Bronchial epithelial cell (primary cell): ENCODE results near the gene CFAP45. TPM values are rescaled to one million over a fixed set of nuclear protein-coding genes. Genes with fewer than 3 reads are reported as not detected.

Experiments
- DNase-seq: peaks from one replicate; pipeline ENCODE4 v3.0.0-alpha.2; 2010; ENCODE audit warnings: low read depth
- FAIRE-seq: peaks from 2 replicates; lab custom pipeline; 2011; peaks lifted over from hg19 to GRCh38; lab: Jason Lieb, UNC
- H3K27me3 ChIP-seq: 2 replicates; pipeline ENCODE4 v1.5.1; 2011; ENCODE audit warnings: low read length; ENCODE audit not compliant: control insufficient read depth, insufficient read depth
- H3K36me3 ChIP-seq: 2 replicates; pipeline ENCODE4 v1.5.1; 2011; ENCODE audit warnings: low read length; ENCODE audit not compliant: control insufficient read depth, insufficient read depth
- H3K4me3 ChIP-seq: 2 replicates; pipeline ENCODE4 v1.5.1; 2011; ENCODE audit warnings: mild to moderate bottlenecking, low read depth, low read length, control low read depth
- CTCF ChIP-seq: IDR thresholded peaks from 2 replicates; pipeline ENCODE4 v1.5.1; 2011; ENCODE audit warnings: mild to moderate bottlenecking, moderate library complexity, low read length, control low read depth, inconsistent platforms; ENCODE audit not compliant: insufficient read depth, severe bottlenecking
- total RNA-seq: library from RNA; depleted of rRNA; stranded (reverse); fragments of >200 nt; gene quantifications from 2 replicates; pipeline ENCODE4 v1.2.1, GENCODE V29; 2014

CFAP45 gene
- total RNA-seq, 1 donor from 2014 or later, result 0.53 TPM

GRCh38 chr1:159944623-159945455, 44.9 kb upstream of the CFAP45 start:
- FAIRE-seq, result no peak
- H3K27me3 ChIP-seq, result no peaks in the 10 kb centered on the region

DNA sequence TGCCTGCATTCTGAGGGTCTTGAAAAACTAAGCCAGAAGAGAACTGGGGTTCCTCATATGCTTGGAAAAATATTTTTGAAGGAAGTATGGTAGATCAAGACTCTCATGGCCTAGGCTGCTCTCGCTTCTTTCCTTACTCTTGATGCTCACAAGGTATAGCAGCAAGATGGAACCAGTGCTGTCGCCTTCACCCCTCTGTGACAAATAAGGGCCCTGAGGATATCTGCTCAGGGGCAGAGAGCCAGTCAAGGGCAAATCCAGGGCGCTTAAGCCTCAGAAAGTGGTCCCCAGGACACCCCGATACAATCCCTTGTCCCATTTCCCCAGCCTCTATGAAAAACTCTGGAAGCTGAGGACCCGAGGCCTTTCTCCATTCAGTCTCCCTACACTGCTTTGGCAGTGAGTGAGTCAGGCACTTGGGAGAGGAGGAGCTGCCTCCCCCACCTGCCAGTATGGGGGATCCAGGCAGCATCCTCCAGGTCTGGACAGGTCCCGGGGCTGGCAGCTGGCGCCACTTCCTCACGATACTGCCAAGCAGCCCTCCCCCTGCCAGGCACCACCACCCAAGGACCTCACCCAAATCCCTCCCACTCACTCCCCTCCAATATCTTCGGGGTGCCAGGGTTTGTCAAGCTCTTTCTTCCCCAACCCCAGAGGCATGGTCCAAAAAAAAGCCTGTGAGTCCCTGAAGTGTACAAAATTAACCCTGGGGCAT, 44.1 kb upstream of the CFAP45 start:
- peak overlapping the region; percentile 62 for H3K4me3 ChIP-seq
- DNase-seq (peak; percentile 79), FAIRE-seq (no peak)
- TF ChIP-seq CTCF, result no peak
- H3K36me3 ChIP-seq, result peaks cover 3% of the 10 kb centered on the region
- no peaks in the 10 kb centered on the region for H3K27me3 ChIP-seq

More at GRCh38 chr1:159944623-159945455, 44.9 kb upstream of the CFAP45 start:
- peak overlapping the region; percentile 62 for H3K4me3 ChIP-seq
- peaks cover 3% of the 10 kb centered on the region for H3K36me3 ChIP-seq
- peak; percentile 29 for DNase-seq
- TF ChIP-seq CTCF, result no peak

- FAIRE-seq (peak; percentile 36), DNase-seq (no peak)
- no peak for TF ChIP-seq CTCF
- Histone ChIP-seq H3K36me3 (peaks cover 5% of the 10 kb centered on the region), H3K4me3 (no peak overlapping the region), H3K27me3 (no peaks in the 10 kb centered on the region)
Observed at GRCh38 chr1:159943278-159943640, 43.3 kb upstream of the CFAP45 start.

DNA sequence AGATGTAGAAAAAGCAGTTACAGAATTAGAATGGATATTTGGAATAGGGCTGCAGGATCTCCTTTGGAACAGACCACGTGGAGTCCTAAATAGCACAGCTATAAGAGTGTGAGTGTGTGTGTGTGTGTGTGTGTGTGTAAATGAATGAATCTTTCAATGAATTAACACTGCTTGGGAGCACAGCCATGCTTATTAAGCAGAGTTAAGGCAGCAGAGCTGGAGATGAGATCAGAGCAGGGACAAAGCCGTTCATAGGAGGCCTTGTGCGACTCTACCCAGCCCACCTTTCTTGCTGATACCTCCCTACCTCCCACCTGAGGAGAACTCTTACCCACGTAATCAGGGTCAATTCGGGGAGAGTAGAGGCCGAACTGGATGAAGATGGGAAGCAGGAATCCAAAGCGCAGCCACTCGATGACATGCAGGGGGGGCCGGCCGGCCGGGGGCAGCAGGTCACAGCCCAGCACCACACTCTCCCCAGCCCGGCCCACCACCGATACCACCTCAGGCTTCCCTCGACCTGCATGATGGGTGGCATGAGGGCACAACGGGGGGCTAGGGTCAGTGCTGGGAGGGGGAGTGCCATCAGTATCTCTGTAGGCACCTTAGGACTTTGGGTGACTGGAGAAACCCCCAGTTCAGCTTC, 42.8 kb upstream of the CFAP45 start:
- no peak overlapping the region for H3K4me3 ChIP-seq
- FAIRE-seq (no peak), DNase-seq (no peak)
- TF ChIP-seq CTCF, result no peak
- H3K36me3 ChIP-seq, result peaks cover 8% of the 10 kb centered on the region
- H3K27me3 ChIP-seq, result no peaks in the 10 kb centered on the region

GRCh38 chr1:159941591-159942560, 41.9 kb upstream of the CFAP45 start:
- TF ChIP-seq CTCF, result no peak
- H3K4me3 ChIP-seq, result no peak overlapping the region
- H3K27me3 ChIP-seq, result no peaks in the 10 kb centered on the region
- H3K36me3 ChIP-seq, result peaks cover 8% of the 10 kb centered on the region
- DNase-seq (no peak), FAIRE-seq (no peak)
